ENCODE data around the gene TGM2.
A peak's percentile ranks its signal among the peaks of the same experiment; 100 is the strongest.

The TGM2 gene

GRCh38 chr20:38181971-38182370 lies 16.9 kb upstream of the TGM2 start:
- no peak for ATAC-seq
- TF ChIP-seq TOX (CRISPR knock-in tag; IDR thresholded peaks at IDR 0.05; ENCODE audit: borderline replicate concordance) (no peak), RARB (CRISPR knock-in tag; IDR thresholded peaks at IDR 0.05) (no peak), ZFP30 (CRISPR knock-in tag; IDR thresholded peaks at IDR 0.05) (no peak), POU6F1 (CRISPR knock-in tag; IDR thresholded peaks at IDR 0.05; ENCODE audit: borderline replicate concordance, low read depth) (no peak), CREB5 (CRISPR knock-in tag; IDR thresholded peaks at IDR 0.05; ENCODE audit: low read depth) (no peak), PATZ1 (CRISPR knock-in tag; IDR thresholded peaks at IDR 0.05; ENCODE audit: borderline replicate concordance) (no peak), ISL1 (CRISPR knock-in tag; IDR thresholded peaks at IDR 0.05) (no peak), BACH2 (CRISPR knock-in tag; IDR thresholded peaks at IDR 0.05; ENCODE audit: borderline replicate concordance) (no peak)

GRCh38 chr20:38181207-38181801 lies 16.2 kb upstream of the TGM2 start:
- TF ChIP-seq TSHZ2 (CRISPR knock-in tag; IDR thresholded peaks at IDR 0.05) (no peak), PATZ1 (CRISPR knock-in tag; IDR thresholded peaks at IDR 0.05; ENCODE audit: borderline replicate concordance) (no peak), ESRRG (CRISPR knock-in tag; IDR thresholded peaks at IDR 0.05) (no peak), TCF4 (CRISPR knock-in tag; IDR thresholded peaks at IDR 0.05; ENCODE audit: borderline replicate concordance) (no peak), ZNF565 (CRISPR knock-in tag; conservative IDR thresholded peaks at IDR 0.05; ENCODE audit: low read depth) (no peak), RARB (CRISPR knock-in tag; IDR thresholded peaks at IDR 0.05) (no peak), CREB5 (CRISPR knock-in tag; IDR thresholded peaks at IDR 0.05; ENCODE audit: low read depth) (no peak), BACH2 (CRISPR knock-in tag; IDR thresholded peaks at IDR 0.05; ENCODE audit: borderline replicate concordance) (no peak), ARNTL (CRISPR knock-in tag; IDR thresholded peaks at IDR 0.05; ENCODE audit: borderline replicate concordance, low read depth) (no peak), ZC3H10 (CRISPR knock-in tag; IDR thresholded peaks at IDR 0.05) (no peak), CSDC2 (CRISPR knock-in tag; IDR thresholded peaks at IDR 0.05) (no peak), PPARA (CRISPR knock-in tag; IDR thresholded peaks at IDR 0.05; ENCODE audit: borderline replicate concordance) (no peak), OSR1 (CRISPR knock-in tag; IDR thresholded peaks at IDR 0.05) (no peak), ZNF8 (CRISPR knock-in tag; IDR thresholded peaks at IDR 0.05) (no peak), GLIS3 (CRISPR knock-in tag; IDR thresholded peaks at IDR 0.05) (no peak)

More at GRCh38 chr20:38181207-38181801, 16.2 kb upstream of the TGM2 start:
- peak; percentile 24; the same call in 1 of the 3 replicates for ATAC-seq
